ENCODE measurements around the gene MAGEA2.
"Not testable (repeated sequence)": the region's sequence is repeated elsewhere in the genome, so short reads cannot be mapped to it uniquely, and the experiment has no call there.

The MAGEA2 gene

GRCh38 chrX:152753686-152754650, at the start of gene MAGEA2:
MAGEA2 (minus strand) TSS chrX:152753842; CDS start chrX:152751363, 2,479 bp downstream.
- DNase-seq (ENCODE audit: low spot score) = not testable (repeated sequence)

GRCh38 chrX:152798945-152799344, 45.3 kb upstream of the MAGEA2 start:
- DNase-seq (ENCODE audit: low spot score) = no peak

GRCh38 chrX:152787062-152787461, 33.4 kb upstream of the MAGEA2 start:
- DNase-seq (ENCODE audit: low spot score) = not testable (repeated sequence)

- not testable (repeated sequence) for DNase-seq (ENCODE audit: low spot score)
Observed at GRCh38 chrX:152769549-152770289, 16.1 kb upstream of the MAGEA2 start, which contains the start of gene MAGEA6. MAGEA6 (minus strand) TSS chrX:152769689; CDS start chrX:152767650, 2,039 bp downstream.

DNA sequence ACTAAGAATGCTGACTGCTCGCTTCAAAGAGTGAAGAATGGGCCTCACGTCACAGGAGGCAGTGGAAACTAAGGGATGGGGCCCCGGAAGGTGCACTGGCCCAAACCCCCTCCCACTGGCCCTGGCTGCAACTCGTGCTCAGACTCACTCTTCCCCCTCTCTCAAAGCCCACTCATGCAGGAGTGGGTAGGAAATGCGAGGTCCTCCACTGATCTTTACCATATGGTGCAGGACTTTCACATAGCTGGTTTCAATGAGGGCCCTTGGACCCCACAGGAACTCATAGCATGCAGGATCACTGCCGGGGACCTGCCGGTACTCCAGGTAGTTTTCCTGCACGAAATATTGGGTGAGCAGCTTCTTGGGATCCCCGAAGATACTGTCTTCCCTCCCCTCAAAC, 12.9 kb upstream of the MAGEA2 start:
- DNase-seq (ENCODE audit: low spot score) = not testable (repeated sequence)

DNA sequence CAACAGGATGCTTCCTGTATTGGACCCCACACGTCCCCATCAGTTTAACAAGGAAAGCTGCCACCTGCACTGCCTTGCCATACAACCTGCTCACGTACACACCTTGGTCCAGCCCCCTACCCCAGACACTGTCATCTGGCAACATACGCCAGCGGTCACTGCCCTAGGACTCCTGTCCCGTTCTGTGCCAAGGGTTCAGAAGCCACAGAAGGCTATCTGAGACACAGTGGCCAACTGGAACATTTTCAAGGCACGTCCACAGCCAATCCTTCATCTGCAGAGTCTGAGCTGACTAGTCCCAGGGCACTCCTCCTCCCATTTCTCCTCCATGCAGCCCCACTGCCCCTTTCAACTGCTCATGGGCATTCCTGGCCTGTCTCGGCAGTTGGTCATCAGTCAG, 7.9 kb upstream of the MAGEA2 start:
- not testable (repeated sequence) for DNase-seq (ENCODE audit: low spot score)

DNA sequence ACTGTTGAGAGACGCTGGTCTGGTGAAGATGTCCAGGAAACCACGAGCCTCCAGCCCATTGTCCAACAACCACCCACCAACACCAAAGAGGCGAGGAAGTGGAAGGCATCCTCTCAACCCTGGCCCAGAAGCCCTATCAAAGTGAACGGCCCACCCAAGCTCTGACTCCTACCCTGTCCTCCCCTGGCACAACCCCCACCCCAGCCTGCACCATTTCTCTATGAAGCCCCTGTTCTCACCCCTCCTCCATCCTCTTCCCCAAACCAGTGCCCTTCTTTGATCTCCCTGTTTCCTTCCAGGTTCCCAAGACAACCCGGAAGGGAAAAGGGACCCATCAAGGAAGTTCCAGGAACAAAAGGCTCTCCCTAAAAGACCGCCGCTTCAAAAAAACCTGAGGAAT, 5.9 kb upstream of the MAGEA2 start:
- DNase-seq (ENCODE audit: low spot score) = not testable (repeated sequence)

GRCh38 chrX:152758918-152759317, 5.3 kb upstream of the MAGEA2 start, which contains the start of gene CSAG3:
CSAG3 (plus strand) TSS chrX:152759218.
- DNase-seq (ENCODE audit: low spot score) = not testable (repeated sequence)

DNA sequence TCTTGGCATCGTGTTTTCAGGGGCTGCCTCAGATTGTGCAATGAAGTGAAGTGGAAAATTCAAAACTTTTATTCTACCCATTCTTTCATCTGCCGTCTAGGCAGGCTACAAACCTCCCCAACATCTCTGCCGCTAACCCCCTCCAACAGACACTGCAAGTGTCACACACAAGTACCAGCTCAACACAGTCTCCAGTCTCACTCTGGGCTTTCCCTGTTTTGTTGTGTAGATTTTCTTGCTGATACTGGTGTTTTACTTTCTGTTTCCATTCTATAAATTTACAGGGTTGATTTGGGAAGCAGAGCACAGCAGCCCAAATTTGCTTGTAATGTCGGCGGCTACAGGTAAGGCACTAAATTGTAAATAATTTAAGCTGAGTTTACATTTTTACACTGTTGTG, 1.2 kb upstream of the MAGEA2 start:
- DNase-seq (ENCODE audit: low spot score) = not testable (repeated sequence)

- DNase-seq (ENCODE audit: low spot score) = no peak
Observed at GRCh38 chrX:152738560-152738959, 15.1 kb downstream of the MAGEA2 start.

DNA sequence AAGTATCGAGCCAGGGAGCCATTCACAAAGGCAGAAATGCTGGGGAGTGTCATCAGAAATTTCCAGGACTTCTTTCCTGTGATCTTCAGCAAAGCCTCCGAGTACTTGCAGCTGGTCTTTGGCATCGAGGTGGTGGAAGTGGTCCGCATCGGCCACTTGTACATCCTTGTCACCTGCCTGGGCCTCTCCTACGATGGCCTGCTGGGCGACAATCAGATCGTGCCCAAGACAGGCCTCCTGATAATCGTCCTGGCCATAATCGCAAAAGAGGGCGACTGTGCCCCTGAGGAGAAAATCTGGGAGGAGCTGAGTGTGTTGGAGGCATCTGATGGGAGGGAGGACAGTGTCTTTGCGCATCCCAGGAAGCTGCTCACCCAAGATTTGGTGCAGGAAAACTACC, 17.1 kb downstream of the MAGEA2 start:
- DNase-seq (ENCODE audit: low spot score) = not testable (repeated sequence)

DNA sequence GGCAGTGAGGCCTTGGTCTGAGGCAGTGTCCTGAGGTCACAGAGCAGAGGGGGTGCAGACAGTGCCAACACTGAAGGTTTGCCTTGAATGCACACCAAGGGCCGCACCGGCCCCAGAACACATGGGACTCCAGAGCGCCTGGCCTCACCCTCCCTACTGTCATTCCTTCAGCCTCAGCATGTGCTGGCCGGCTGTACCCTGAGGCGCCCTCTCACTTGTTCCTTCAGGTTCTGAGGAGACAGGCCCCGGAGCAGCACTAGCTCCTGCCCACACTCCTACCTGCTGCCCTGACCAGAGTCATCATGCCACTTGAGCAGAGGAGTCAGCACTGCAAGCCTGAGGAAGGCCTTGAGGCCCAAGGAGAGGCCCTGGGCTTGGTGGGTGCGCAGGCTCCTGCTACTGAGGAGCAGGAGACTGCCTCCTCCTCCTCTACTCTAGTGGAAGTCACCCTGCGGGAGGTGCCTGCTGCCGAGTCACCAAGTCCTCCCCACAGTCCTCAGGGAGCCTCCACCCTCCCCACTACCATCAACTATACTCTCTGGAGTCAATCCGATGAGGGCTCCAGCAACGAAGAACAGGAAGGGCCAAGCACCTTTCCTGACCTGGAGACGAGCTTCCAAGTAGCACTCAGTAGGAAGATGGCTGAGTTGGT, 17.7 kb downstream of the MAGEA2 start:
- DNase-seq (ENCODE audit: low spot score) = no peak

DNA sequence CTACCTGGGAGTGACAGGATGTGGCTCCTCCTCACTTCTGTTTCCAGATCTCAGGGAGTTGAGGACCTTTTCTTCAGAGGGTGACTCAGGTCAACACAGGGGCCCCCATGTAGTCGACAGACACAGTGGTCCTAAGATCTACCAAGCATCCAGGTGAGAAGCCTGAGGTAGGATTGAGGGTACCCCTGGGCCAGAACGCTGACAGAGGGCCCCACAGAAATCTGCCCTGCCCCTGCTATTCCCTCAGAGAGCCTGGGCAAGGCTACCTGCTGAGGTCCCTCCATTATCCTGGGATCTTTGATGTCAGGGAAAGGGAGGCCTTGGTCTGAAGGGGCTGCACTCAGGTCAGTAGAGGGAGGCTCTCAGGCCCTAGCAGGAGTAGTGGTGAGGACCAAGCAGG, 18.5 kb downstream of the MAGEA2 start:
- DNase-seq (ENCODE audit: low spot score) = no peak

DNA sequence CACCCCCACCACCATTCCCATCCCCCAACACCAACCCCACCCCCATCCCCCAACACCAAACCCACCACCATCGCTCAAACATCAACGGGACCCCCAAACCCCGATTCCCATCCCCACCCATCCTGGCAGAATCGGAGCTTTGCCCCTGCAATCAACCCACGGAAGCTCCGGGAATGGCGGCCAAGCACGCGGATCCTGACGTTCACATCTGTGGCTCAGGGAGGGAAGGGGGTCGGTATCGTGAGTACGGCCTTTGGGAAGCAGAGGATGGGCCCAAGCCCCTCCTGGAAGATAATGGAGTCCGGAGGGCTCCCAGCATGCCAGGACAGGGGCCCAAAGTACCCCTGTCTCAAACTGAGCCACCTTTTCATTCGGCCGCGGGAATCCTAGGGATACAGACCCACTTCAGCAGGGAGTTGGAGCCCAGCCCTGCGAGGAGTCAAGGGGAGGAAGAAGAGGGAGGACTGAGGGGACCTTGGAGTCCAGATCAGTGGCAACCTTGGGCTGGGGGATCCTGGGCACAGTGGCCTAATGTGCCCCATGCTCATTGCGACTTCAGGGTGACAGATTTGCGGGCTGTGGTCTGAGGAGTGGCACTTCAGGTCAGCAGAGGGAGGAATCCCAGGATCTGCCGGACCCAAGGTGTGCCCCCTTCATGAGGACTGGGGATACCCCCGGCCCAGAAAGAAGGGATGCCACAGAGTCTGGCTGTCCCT, 19.3 kb downstream of the MAGEA2 start:
- DNase-seq (ENCODE audit: low spot score) = not testable (repeated sequence)

DNA sequence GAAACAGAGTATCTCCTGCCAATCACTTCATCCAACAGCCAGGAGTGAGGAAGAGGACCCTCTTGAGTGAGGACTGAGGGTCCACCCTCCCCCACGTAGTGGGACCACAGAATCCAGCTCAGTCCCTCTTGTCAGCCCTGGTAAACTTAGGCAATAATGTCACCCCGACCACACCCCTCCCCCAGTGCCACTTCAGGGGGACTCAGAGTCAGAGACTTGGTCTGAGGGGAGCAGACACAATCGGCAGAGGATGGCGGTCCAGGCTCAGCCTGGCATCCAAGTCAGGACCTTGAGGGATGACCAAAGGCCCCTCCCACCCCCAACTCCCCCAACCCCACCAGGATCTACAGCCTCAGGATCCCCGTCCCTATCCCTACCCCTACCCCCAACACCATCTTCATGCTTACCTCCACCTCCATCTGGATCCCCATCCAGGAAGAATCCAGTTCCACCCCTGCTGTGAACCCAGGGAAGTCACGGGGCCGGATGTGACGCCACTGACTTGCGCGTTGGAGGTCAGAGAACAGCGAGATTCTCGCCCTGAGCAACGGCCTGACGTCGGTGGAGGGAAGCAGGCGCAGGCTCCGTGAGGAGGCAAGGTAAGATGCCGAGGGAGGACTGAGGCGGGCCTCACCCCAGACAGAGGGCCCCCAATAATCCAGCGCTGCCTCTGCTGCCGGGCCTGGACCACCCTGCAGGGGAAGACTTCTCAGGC, 20.2 kb downstream of the MAGEA2 start, which contains the start of the genes CSAG1 and MAGEA12:
TSS of gene CSAG1 (minus strand) at position 461 of the 715 bp plus-strand sequence. CDS start 1,261 bp downstream, outside the sequence.
TSS of gene MAGEA12 (plus strand) at position 497 of the 715 bp plus-strand sequence. CDS start 2,405 bp downstream, outside the sequence.
- no peak for DNase-seq (ENCODE audit: low spot score)

DNA sequence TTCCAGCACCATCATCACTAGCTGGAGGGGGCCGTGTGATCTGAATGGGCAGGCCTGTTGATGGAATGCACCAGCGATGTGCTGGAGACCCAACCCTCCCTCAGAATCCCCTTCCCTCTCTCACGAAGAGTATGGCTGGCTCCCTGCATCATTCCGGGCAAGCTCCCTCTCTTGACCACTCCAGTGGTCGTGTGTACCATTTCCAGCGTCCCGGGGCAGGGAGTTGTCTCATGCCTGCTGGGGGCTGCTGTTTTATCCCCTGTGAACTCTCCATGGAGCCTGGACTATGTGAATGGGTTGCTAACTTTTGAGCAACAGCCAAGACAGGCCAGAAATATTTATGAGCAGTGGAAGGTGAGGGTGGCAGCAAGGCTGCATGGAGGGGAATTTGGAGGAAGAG, 28.2 kb downstream of the MAGEA2 start:
- DNase-seq (ENCODE audit: low spot score) = no peak

GRCh38 chrX:152713815-152714787, 39.5 kb downstream of the MAGEA2 start, which contains the start of gene MAGEA2B:
MAGEA2B (plus strand) TSS chrX:152714628; CDS start chrX:152717107, 2,479 bp downstream.
- DNase-seq (ENCODE audit: low spot score) = not testable (repeated sequence)

DNA sequence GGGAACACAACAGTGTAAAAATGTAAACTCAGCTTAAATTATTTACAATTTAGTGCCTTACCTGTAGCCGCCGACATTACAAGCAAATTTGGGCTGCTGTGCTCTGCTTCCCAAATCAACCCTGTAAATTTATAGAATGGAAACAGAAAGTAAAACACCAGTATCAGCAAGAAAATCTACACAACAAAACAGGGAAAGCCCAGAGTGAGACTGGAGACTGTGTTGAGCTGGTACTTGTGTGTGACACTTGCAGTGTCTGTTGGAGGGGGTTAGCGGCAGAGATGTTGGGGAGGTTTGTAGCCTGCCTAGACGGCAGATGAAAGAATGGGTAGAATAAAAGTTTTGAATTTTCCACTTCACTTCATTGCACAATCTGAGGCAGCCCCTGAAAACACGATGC, 40.4 kb downstream of the MAGEA2 start:
- not testable (repeated sequence) for DNase-seq (ENCODE audit: low spot score)

- DNase-seq (ENCODE audit: low spot score) = not testable (repeated sequence)
Observed at GRCh38 chrX:152709173-152709572, 44.5 kb downstream of the MAGEA2 start, which contains the start of gene CSAG2. CSAG2 (minus strand) TSS chrX:152709273; CDS start chrX:152709112, 161 bp downstream.
